GM18868 (cell line): Measurements from ENCODE around the gene NSF.
"Not testable (repeated sequence)": the region's sequence is repeated elsewhere in the genome, so short reads cannot be mapped to it uniquely, and the experiment has no call there.

Experiments
- ATAC-seq: cut with Tn5 transposase; IDR thresholded peaks from one replicate; pipeline ENCODE4 v1.9.1; 2021; ENCODE audit warnings: mild to moderate bottlenecking, moderate library complexity; ENCODE audit not compliant: unreplicated experiment

Gene NSF

DNA sequence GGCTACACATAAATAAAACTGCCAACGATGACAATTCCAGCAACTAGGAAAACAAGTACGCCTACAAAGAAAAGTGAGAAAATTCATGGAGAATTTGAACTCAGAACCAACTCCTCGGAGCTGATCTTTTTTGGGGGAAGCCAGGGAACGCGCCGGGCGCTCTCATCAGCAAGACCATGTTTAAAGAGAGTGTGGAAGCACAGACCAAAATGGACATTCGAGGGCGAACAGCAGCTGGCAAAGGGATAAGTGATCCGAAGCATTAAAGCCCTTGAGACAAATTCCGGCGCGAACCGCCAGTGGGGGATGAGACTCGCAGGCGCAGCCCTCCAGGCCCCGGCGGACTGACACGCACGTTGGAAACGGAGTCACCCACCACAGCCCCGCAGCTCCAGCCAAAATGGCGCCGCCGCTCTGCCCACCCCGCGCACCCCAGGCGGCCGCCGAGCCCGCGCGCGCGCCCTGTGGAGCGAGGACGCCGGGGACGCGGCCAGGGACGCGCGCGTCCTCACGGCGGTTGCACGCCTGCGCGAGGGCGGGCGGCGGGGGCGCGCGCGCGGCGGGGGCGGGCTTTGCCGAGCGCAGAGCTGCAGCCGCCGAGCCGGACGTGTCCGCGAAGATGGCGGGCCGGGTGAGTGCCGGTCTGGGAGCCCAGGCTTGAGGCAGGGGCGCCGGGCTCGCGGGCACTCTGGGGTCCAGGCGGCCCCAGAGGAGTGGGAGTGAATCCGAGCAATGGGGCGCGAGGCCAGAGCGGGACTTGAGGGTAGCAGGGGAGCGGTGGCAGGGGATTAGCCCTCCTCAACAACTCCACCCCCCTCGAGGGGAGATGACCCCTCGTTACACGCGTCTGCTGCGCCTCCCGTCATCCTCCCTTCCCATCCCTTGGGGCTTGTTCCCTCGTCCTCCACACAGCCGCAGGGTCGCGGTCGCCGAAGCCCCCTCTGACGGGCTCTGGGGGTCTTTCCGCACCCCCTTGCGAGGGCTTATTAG lies at the start of gene NSF:
Gene NSF, plus strand, starts transcription at position 513 of the 990 bp plus-strand sequence. Its CDS starts 107 bp downstream, at position 620.
- ATAC-seq, result peak; percentile 77

GRCh38 chr17:46548607-46549006 lies 41.9 kb upstream of the NSF start:
- not testable (repeated sequence) for ATAC-seq

DNA sequence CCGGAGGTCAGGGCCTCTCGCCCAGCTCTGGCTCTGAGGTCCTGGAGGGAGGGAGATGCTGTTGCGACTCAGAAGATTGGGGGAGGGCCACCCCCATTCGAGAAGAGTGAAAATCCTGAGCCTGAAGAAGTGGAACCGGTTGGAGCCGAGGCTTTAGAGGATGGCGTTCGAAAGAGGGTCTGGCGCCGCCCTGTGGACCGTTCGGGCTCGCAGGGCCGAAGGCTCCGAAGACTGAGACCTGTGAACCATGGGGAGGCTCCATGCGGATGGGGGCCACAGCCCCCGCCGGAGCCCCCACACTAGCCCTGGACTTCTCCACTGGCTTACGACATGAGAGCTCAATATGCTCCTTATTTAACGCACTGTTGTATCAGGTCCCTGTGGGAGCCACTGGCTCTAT lies 31.3 kb upstream of the NSF start:
- ATAC-seq, result not testable (repeated sequence)

DNA sequence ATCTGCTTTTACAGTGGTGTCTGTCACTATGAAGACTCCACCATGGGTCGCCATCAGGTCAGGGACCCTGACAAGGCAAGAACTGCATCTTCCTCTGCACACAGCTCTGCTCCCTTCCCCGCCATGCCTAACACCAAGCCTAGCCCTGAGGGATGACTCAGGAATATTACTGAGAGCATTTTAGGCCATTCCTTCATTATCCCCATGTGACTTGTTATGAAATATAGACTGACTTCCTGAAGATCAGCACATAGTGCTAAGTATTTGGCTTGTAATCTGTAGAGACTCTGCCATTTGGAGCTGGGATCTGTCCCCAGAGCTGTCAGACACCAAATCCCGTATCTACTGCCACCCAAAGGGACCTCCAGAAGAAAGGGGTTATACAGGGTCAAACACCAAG lies 30.4 kb upstream of the NSF start:
- not testable (repeated sequence) for ATAC-seq

DNA sequence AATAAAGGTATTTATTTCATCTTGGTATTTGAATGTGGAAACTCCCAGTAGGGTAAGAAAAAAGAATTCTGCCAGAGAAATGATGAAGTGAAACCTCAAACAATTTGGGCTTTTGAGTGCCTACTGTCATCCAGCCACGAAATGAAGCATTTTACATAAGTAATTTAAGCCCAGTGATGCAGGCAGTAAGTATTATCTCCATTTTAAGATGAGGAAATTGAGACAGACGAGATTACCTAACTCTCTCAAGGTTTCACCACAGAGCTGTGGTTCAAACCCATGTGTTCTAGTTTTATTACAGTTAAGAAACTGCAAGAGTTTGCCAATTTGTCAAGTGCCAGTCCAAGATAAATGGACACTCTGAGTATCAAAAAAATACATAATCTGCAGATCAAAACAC lies 24.2 kb upstream of the NSF start:
- ATAC-seq, result peak; percentile 80

GRCh38 chr17:46566980-46567379 lies 23.5 kb upstream of the NSF start:
- not testable (repeated sequence) for ATAC-seq

GRCh38 chr17:46571796-46572195 lies 18.7 kb upstream of the NSF start:
- not testable (repeated sequence) for ATAC-seq

GRCh38 chr17:46579083-46580075 lies 11.1 kb upstream of the NSF start, which contains the start of gene ARL17A:
Gene ARL17A, minus strand, starts transcription at chr17:46579691. Its CDS starts 3,369 bp downstream, at chr17:46576322.
- ATAC-seq, result peak; percentile 96

DNA sequence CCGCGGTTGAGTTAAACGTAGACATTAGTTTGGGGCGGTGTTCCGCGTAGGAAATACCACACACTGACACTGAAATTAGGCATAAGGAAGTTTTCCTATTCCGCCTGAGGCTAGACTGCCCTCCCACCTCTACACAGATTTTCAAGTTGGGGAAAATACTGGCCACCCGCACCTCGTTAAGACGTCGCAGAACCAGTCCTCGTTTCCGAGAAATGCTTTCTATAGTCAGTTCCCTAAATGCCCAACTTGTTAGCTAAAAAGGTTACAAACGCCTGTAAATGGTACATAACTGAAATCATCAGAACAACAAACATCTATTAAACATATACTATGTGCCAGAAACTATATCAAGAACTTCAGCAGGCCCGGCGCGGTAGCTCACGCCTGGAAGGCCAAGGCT lies 10.4 kb upstream of the NSF start:
- not testable (repeated sequence) for ATAC-seq

GRCh38 chr17:46585444-46585843 lies 5.0 kb upstream of the NSF start:
- ATAC-seq, result not testable (repeated sequence)

DNA sequence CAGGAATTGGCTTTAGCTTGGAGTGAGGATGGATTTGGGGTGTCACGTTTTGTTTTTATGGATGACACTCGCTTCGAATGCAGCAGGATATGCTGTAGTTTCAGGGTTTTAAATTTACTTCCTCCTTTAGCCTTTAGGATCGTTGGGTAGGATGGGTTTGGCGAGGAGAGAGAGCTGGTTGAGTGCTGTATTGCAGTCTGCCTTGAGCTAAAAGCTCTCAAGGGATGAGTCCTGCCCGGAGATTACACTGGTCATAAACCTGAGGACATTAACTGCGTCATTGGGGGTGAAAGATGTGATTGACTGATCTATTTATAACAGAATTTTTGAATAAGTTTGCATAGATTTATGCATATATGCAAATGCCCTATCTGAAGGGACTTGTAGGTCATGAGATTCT lies 863 bp downstream of the NSF start:
- peak; percentile 47 for ATAC-seq

GRCh38 chr17:46598344-46598931 lies 8.0 kb downstream of the NSF start:
- ATAC-seq, result peak; percentile 60

DNA sequence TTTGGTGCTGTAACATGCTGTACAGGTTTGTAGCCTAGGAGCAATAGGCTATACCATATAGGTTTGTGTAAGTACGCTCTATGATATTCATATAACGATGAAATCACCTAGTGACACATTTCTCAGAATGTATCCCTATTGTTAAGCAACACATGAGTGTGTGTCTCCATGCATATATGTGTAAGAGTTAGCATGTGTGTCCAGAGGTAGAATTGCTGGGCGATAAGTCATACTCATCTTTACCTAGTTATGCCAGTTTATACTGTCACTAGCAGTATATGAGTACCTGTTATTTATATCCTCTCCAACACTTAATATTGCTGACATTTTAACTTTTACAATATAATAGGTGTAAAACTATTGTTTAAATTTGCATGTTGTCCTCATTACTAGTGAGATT lies 10.3 kb downstream of the NSF start:
- not testable (repeated sequence) for ATAC-seq

- peak; percentile 87 for ATAC-seq
Observed at GRCh38 chr17:46603125-46603524, 12.7 kb downstream of the NSF start.

DNA sequence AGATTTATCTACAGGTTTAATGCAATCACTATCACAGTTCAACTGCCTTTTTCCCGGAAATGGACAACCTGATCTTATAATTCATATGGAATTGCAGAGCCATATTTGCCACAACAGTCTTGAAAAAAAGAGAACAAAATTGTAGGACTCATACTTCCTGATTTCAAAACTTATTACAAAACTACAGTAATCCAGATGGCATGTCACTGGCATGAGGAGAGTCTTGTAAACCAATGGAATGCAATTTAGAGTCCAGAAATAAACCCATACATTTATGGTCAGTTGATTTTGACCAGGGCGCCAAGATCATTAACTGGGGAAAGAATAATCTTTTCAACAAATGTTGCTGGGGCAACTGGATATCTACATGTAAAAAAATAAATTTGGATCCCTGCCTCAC lies 20.8 kb downstream of the NSF start:
- ATAC-seq, result not testable (repeated sequence)

GRCh38 chr17:46613876-46614275 lies 23.4 kb downstream of the NSF start:
- ATAC-seq, result not testable (repeated sequence)

DNA sequence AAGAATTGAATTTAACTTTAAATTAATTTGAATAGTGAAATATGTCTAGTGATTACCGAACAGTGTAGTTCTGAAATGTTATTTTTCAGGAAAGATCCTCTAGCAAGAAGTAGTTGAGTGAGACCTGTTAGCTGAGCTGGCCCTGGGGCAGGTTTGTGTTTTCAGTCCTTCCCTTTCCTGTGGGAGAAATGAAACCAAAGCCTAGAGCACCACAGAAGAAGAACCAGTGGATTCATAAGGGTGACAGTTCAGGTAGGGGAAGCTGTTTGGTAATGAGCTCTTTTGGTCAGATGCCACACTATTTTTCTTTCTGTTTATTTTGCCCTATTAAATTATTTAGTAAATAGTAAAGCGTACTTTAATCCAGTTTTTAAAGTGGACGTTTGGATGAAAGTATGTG lies 26.7 kb downstream of the NSF start:
- not testable (repeated sequence) for ATAC-seq

DNA sequence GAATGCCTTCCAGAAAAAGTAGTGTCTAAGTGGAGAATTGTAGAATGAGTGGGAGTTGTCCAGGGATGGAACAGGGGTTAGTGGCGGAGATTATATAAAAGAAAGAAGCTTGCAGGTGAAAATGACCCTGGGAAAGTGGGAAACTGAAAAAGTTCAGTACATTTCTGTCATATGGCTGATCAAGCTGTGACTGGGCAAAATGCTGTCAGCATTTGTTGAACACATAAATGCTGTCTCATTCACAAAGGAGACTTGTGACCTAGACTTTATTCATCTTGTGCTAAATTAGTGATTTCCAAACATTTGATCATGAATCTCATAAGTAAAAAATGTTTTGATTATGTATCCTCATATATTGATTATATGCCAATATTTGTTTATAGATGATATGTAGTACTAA lies 28.5 kb downstream of the NSF start:
- ATAC-seq, result not testable (repeated sequence)

- not testable (repeated sequence) for ATAC-seq
Observed at GRCh38 chr17:46623790-46624189, 33.3 kb downstream of the NSF start.

GRCh38 chr17:46624726-46625125 lies 34.3 kb downstream of the NSF start:
- ATAC-seq, result not testable (repeated sequence)
